ENCODE results near the gene ERCC5. TPM values are rescaled to one million over a fixed set of nuclear protein-coding genes. Genes with fewer than 3 reads are reported as not detected.

Gene ERCC5
- total and polyA plus RNA-seq, 9 of the 15 experiments (the other 6 are each of a cell fraction or from before 2014, with no cell fraction given): 7.4 to 43.1 (median 33.9) TPM

DNA sequence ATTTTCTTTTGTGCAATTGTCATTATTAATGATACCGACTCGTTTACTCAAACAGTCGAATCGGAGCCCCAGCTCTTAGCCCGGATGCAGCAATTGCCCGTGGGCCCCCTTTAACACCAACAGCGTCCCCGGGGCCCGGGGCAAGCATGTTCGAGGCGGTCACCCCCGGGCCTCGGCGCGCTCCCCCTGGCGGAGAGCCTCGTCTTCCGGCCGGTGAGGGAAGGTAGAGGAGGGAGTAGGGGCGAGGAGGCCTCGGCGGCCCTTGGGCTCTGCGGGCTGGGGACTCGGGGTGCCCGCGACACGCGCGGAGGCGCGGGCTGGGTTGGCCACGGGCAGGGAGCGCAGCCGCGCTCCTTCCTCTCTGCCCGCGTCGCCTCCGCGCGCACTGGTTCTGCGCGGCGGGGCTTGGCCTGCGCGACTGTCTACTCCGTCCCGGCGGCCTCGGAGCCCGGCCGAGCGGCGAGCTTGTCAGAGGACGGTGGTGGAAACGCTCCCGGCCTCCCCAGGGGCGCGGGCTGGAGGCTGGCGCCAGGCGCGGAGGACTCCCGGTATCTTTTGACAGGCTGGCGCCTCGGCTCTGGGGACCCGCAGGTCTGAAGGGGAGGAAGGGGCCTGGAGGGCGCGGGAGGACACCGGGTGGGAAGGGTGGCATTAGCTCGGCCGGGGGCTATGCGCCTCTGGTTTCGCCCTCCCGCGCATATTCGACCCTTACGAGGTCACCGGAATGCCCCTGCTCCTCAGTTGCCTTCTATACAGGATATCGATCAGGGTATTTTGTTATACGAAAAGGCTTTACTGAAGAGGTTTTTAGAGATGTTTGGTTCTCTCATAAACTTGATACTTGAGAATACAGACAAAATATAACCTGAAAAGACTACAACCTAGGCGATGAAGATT lies 45.4 kb upstream of the ERCC5 start (continued):
- no peak; the same call in 1 of the 2 replicates for TF ChIP-seq EP300 (IDR thresholded peaks at IDR 0.05; ENCODE audit: low read length)
- TF ChIP-seq CAMTA2 (CRISPR knock-in tag; conservative IDR thresholded peaks at IDR 0.05): no peak
- TF ChIP-seq BCL6 (CRISPR knock-in tag; IDR thresholded peaks at IDR 0.05): no peak
- TF ChIP-seq, protein P1, sequence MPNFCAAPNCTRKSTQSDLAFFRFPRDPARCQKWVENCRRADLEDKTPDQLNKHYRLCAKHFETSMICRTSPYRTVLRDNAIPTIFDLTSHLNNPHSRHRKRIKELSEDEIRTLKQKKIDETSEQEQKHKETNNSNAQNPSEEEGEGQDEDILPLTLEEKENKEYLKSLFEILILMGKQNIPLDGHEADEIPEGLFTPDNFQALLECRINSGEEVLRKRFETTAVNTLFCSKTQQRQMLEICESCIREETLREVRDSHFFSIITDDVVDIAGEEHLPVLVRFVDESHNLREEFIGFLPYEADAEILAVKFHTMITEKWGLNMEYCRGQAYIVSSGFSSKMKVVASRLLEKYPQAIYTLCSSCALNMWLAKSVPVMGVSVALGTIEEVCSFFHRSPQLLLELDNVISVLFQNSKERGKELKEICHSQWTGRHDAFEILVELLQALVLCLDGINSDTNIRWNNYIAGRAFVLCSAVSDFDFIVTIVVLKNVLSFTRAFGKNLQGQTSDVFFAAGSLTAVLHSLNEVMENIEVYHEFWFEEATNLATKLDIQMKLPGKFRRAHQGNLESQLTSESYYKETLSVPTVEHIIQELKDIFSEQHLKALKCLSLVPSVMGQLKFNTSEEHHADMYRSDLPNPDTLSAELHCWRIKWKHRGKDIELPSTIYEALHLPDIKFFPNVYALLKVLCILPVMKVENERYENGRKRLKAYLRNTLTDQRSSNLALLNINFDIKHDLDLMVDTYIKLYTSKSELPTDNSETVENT (CRISPR knock-in tag; IDR thresholded peaks at IDR 0.05): no peak
- TF ChIP-seq, protein P2, sequence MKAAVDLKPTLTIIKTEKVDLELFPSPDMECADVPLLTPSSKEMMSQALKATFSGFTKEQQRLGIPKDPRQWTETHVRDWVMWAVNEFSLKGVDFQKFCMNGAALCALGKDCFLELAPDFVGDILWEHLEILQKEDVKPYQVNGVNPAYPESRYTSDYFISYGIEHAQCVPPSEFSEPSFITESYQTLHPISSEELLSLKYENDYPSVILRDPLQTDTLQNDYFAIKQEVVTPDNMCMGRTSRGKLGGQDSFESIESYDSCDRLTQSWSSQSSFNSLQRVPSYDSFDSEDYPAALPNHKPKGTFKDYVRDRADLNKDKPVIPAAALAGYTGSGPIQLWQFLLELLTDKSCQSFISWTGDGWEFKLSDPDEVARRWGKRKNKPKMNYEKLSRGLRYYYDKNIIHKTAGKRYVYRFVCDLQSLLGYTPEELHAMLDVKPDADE (conservative IDR thresholded peaks at IDR 0.05; ENCODE audit: control insufficient read depth, low read depth, low read length): no peak
- TF ChIP-seq HMGXB4 (CRISPR knock-in tag; IDR thresholded peaks at IDR 0.05): 0 out of 2 replicates have a peak, but pooled peaks have one; percentile 68
- TF ChIP-seq ZNF146 (CRISPR knock-in tag; IDR thresholded peaks at IDR 0.05; ENCODE audit: unreplicated experiment): no peak
- TF ChIP-seq ZNF23 (CRISPR knock-in tag; IDR thresholded peaks at IDR 0.05): no peak
- TF ChIP-seq, protein P3, sequence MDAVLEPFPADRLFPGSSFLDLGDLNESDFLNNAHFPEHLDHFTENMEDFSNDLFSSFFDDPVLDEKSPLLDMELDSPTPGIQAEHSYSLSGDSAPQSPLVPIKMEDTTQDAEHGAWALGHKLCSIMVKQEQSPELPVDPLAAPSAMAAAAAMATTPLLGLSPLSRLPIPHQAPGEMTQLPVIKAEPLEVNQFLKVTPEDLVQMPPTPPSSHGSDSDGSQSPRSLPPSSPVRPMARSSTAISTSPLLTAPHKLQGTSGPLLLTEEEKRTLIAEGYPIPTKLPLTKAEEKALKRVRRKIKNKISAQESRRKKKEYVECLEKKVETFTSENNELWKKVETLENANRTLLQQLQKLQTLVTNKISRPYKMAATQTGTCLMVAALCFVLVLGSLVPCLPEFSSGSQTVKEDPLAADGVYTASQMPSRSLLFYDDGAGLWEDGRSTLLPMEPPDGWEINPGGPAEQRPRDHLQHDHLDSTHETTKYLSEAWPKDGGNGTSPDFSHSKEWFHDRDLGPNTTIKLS (IDR thresholded peaks at IDR 0.05; ENCODE audit: borderline replicate concordance, low read depth): no peak
- no peak for TF ChIP-seq POLR3G (IDR thresholded peaks at IDR 0.05; ENCODE audit: extremely low read depth, insufficient read length, insufficient replicate concordance)
- TF ChIP-seq, protein P4, sequence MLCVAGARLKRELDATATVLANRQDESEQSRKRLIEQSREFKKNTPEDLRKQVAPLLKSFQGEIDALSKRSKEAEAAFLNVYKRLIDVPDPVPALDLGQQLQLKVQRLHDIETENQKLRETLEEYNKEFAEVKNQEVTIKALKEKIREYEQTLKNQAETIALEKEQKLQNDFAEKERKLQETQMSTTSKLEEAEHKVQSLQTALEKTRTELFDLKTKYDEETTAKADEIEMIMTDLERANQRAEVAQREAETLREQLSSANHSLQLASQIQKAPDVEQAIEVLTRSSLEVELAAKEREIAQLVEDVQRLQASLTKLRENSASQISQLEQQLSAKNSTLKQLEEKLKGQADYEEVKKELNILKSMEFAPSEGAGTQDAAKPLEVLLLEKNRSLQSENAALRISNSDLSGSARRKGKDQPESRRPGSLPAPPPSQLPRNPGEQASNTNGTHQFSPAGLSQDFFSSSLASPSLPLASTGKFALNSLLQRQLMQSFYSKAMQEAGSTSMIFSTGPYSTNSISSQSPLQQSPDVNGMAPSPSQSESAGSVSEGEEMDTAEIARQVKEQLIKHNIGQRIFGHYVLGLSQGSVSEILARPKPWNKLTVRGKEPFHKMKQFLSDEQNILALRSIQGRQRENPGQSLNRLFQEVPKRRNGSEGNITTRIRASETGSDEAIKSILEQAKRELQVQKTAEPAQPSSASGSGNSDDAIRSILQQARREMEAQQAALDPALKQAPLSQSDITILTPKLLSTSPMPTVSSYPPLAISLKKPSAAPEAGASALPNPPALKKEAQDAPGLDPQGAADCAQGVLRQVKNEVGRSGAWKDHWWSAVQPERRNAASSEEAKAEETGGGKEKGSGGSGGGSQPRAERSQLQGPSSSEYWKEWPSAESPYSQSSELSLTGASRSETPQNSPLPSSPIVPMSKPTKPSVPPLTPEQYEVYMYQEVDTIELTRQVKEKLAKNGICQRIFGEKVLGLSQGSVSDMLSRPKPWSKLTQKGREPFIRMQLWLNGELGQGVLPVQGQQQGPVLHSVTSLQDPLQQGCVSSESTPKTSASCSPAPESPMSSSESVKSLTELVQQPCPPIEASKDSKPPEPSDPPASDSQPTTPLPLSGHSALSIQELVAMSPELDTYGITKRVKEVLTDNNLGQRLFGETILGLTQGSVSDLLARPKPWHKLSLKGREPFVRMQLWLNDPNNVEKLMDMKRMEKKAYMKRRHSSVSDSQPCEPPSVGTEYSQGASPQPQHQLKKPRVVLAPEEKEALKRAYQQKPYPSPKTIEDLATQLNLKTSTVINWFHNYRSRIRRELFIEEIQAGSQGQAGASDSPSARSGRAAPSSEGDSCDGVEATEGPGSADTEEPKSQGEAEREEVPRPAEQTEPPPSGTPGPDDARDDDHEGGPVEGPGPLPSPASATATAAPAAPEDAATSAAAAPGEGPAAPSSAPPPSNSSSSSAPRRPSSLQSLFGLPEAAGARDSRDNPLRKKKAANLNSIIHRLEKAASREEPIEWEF (CRISPR knock-in tag; IDR thresholded peaks at IDR 0.05): no peak
- no peak for TF ChIP-seq MYNN (IDR thresholded peaks at IDR 0.05)
- TF ChIP-seq MYNN (CRISPR knock-in tag; IDR thresholded peaks at IDR 0.05): no peak
- 0 out of 2 replicates have a peak, but pooled peaks have one; percentile 21 for TF ChIP-seq RBM14 (IDR thresholded peaks at IDR 0.05; ENCODE audit: borderline replicate concordance, insufficient read depth, low read depth, low read length)

Measured in K562 (cell line).